Psoas muscle (tissue), 8 donors: ENCODE results near the gene COL23A1. TPM values are rescaled to one million over a fixed set of nuclear protein-coding genes. Genes with fewer than 3 reads are reported as not detected.

ENCODE experiments used
- ATAC-seq, 4 donors: fragments of 200-7000 bp; cut with Tn5 transposase; one replicate each; pipeline ENCODE4 v1.9.1; 2020; ENCODE audit warnings: moderate library complexity in 3 of 4, mild to moderate bottlenecking in 2 of 4
- DNase-seq, 2 donors: peaks; one replicate each; pipeline ENCODE4 v3.0.0-alpha.2; 2020
- H3K27ac ChIP-seq: fragments of 200-600 bp; one replicate; pipeline ENCODE4 v1.8.0; 2022
- H3K27me3 ChIP-seq, 3 donors: fragments of 200-600 bp in 1 of 3; one replicate each; pipeline versions ENCODE4 v1.6.1 to v1.8.0; 2013 to 2022; ENCODE audit warnings: low read length in 2 of 3, mild to moderate bottlenecking in 2 of 3, moderate library complexity in 1 of 3; ENCODE audit not compliant: insufficient read depth in 3 of 3
- H3K36me3 ChIP-seq, 2 donors: fragments of 200-600 bp in 1 of 2; one replicate each; pipeline versions ENCODE4 v1.6.1 to v1.8.0; 2013 to 2022; ENCODE audit warnings: low read depth in 1 of 2, mild to moderate bottlenecking in 1 of 2, moderate library complexity in 1 of 2; ENCODE audit not compliant: insufficient read depth in 1 of 2
- H3K4me1 ChIP-seq: fragments of 200-600 bp; one replicate; pipeline ENCODE4 v1.8.0; 2022
- H3K4me3 ChIP-seq: fragments of 200-600 bp; one replicate; pipeline ENCODE4 v1.8.0; 2022; ENCODE audit warnings: mild to moderate bottlenecking
- H3K9me3 ChIP-seq: fragments of 200-600 bp; one replicate; pipeline ENCODE4 v1.8.0; 2022
- CTCF ChIP-seq: fragments of 200-600 bp; IDR thresholded peaks from one replicate; pipeline ENCODE4 v1.8.0; 2022; ENCODE audit warnings: antibody characterized with exemption
- WGBS, 3 donors: extraction: QIAGEN DNeasy Blood & Tissue Kit; methylation state at CpG; one replicate each; pipeline versions ENCODE4 v1.1.6 to v1.1.7; 2013; 5-methylcytosine and 5-hydroxymethylcytosine counted together
- intact Hi-C, 2 donors: fragments of 100-400 bp; cut with DNase I; formaldehyde crosslinking; loops; one replicate each; pipeline versions ENCODE4 v1.11.0 to v1.14.2; 2022
- polyA plus RNA-seq, 3 donors: library from polyadenylated mRNA; stranded (reverse); fragments of 200-250 nt; gene quantifications; one replicate each; pipeline ENCODE4 v1.2.3, GENCODE V29; 2013
- total RNA-seq, 4 donors: library from RNA; stranded (reverse); fragmentation: NEBNext Ultra II Directional in 2 of 4; extraction: Animal tissue kit (Norgen Biotek cat#: 25700) in 2 of 4; gene quantifications; one replicate each; pipeline versions ENCODE4 v1.2.1 to v1.2.4, GENCODE V29; 2021 to 2023
- donor health status: healthy with polysubstance abuse.
- donor health status: DM: no; HTN: no; CAD: no; lungs with moderate emphysema.
- donor health status: Bipolar disorder and iron deficiency.
- donor health status: healthy.
- donor health status: DM: yes; HTN: yes; CAD: no.
- donor health status: DM: no; HTN: no; CAD: no.
- donor health status: DM: no; HTN: no; CAD: no.
- donor health status: DM: yes; HTN: yes; CAD: no.

COL23A1 gene
- total and polyA plus RNA-seq, 7 donors, result 0.66 to 3.0 (median 1.2) TPM

- H3K4me3 ChIP-seq, result no peak overlapping the region
- no peaks in the 10 kb centered on the region for H3K4me1 ChIP-seq
- TF ChIP-seq CTCF, result no peak
- no peaks in the 10 kb centered on the region for H3K27me3 ChIP-seq
- intact Hi-C loops, result no loop called here
- DNase-seq (no peak), ATAC-seq (no peak)
- H3K9me3 ChIP-seq, result no peaks in the 10 kb centered on the region
- H3K36me3 ChIP-seq, result no peaks in the 10 kb centered on the region
- WGBS, 3 donors, result 61 to 74% (median 72%) methylated on average over 8 of the region's 8 CpGs
- no peak overlapping the region for H3K27ac ChIP-seq
These were observed 337.9 kb downstream of the COL23A1 start for GRCh38 chr5:178252258-178252657.

GRCh38 chr5:178250263-178250662 lies 339.9 kb downstream of the COL23A1 start:
- DNase-seq, result no peak
- no peaks in the 10 kb centered on the region for H3K27me3 ChIP-seq
- H3K36me3 ChIP-seq, result no peaks in the 10 kb centered on the region
- no peaks in the 10 kb centered on the region for H3K9me3 ChIP-seq
- TF ChIP-seq CTCF, result no peak
- H3K27ac ChIP-seq, result no peak overlapping the region
- intact Hi-C loops, result no loop called here
- H3K4me3 ChIP-seq, result no peak overlapping the region
- H3K4me1 ChIP-seq, result no peaks in the 10 kb centered on the region
- WGBS, 3 donors, result 53 to 76% (median 63%) methylated on average over 6 of the region's 6 CpGs
- no peak for ATAC-seq

- Histone ChIP-seq H3K36me3 (no peaks in the 10 kb centered on the region), H3K9me3 (no peaks in the 10 kb centered on the region), H3K27me3 (no peaks in the 10 kb centered on the region), H3K4me3 (no peak overlapping the region), H3K27ac (no peak overlapping the region), H3K4me1 (no peaks in the 10 kb centered on the region)
- 70 to 78% (median 73%) methylated on average over 13 of the region's 13 CpGs for WGBS, 3 donors
- DNase-seq (no peak), ATAC-seq (peak; percentile 41 to 64 (median 54))
- TF ChIP-seq CTCF, result no peak
- intact Hi-C loops, result no loop called here
These were observed 340.8 kb downstream of the COL23A1 start for GRCh38 chr5:178249191-178249989.

GRCh38 chr5:178248750-178249149 lies 341.4 kb downstream of the COL23A1 start:
- Histone ChIP-seq H3K9me3 (no peaks in the 10 kb centered on the region), H3K36me3 (no peaks in the 10 kb centered on the region), H3K4me1 (no peaks in the 10 kb centered on the region), H3K27ac (no peak overlapping the region), H3K4me3 (no peak overlapping the region), H3K27me3 (no peaks in the 10 kb centered on the region)
- 84 to 85% (median 85%) methylated on average over 18 of the region's 18 CpGs for WGBS, 3 donors
- no peak for TF ChIP-seq CTCF
- DNase-seq, result no peak
- no peak for ATAC-seq
- intact Hi-C loops, result no loop called here
